Muscle of back (tissue), 11 donors: ENCODE data around the gene CFAP46. TPM values are rescaled to one million over a fixed set of nuclear protein-coding genes. Genes with fewer than 3 reads are reported as not detected.
"Not testable (repeated sequence)": the region's sequence is repeated elsewhere in the genome, so short reads cannot be mapped to it uniquely, and the experiment has no call there.

ENCODE experiments used
- DNase-seq, 3 donors: peaks; one replicate each; pipeline versions ENCODE4 v3.0.0 to v3.0.0-alpha.2; 2013
- polyA plus RNA-seq, 10 donors: library from polyadenylated mRNA; unstranded; fragments of 120-200 nt; gene quantifications; one replicate each; pipeline ENCODE4 v1.2.1, GENCODE V29; 2013; ENCODE audit not compliant: insufficient read length in 10 of 10

The CFAP46 gene
- polyA plus RNA-seq, 10 donors = 0.21 to 0.53 (median 0.44) TPM

- DNase-seq = no peak
Observed at GRCh38 chr10:132792796-132793195, 149.6 kb downstream of the CFAP46 start.

GRCh38 chr10:132792099-132792498 is 150.3 kb downstream of the CFAP46 start:
- DNase-seq = not testable (repeated sequence)

DNA sequence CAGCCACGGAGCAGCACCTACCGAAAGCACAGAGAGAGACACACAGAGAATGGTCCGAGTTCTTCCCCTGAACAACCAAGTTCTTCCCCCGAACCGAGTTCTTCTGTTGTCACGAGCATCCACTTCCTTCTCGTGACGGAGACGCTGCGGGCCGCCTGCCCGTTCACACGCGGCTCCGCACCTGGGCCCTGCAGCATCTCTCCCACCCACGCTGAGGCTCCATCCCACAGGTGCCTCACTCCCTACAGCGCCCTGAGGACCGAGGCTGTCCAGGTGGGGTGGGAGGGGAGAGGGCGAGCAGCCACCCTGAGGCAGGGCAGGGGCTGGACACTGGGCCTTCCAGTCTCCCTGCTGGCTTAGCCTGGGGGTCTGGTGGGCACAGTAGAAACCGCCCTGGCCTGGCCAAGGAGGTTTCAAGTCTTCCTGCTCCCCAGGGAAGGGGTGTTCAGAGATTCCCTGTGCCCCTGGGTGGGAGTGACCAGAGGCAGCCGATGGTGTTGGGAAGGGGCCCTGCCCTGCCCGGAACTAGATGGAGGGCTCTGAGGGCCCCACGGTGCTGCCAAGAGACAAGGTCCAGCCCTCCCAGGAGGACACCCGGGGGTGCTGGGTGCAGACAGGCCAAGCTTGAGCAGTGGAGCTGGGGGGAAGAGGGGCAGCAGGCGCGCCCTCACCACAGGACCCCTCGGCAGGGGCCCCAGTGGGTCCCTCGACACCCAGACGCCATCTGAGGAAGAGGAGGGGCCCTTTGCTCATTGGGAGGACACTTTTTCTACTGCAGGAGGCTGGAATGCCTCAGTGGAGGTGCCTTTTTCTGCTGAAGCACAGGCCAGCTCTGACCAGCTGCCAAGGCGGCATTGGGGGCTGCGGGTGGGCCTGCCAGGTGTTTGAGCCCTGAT is 151.2 kb downstream of the CFAP46 start:
- DNase-seq = no peak

- DNase-seq = no peak
Observed at GRCh38 chr10:132790470-132790869, 151.9 kb downstream of the CFAP46 start.

DNA sequence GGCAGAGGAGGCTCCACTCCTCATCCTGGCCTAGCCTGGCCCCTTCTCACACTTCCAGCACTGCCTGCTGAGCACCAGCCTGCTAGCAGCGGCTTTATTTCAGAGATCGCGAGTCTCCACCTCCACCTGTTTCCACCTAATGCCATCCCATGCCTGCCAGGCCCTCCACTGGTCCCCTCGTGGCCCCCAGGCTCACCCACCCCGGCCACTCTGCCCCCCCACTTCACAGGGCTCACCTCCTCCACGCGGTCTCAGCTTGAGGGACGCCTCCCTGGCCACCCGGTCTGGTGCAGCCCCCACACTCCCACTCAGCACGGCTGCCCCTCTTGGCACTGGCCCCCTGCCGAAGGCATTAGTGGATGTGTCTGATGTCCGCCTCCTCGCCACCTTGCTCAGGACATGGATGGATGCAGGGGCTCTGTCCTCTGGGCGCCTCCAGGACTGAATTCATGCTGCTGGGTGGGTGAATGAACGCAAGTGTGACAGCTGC is 152.7 kb downstream of the CFAP46 start:
- no peak for DNase-seq

- no peak for DNase-seq
Observed at GRCh38 chr10:132788831-132789219, 153.5 kb downstream of the CFAP46 start.

GRCh38 chr10:132788180-132788830 is 154.1 kb downstream of the CFAP46 start:
- DNase-seq = peak in 1 of 3 donors; percentile 28

- DNase-seq = peak in 1 of 3 donors; percentile 40
Observed at GRCh38 chr10:132787495-132788179, 154.7 kb downstream of the CFAP46 start.

GRCh38 chr10:132786884-132787494 is 155.4 kb downstream of the CFAP46 start:
- DNase-seq = no peak

- DNase-seq = no peak
Observed at GRCh38 chr10:132786476-132786883, 155.9 kb downstream of the CFAP46 start.

GRCh38 chr10:132785723-132786475 is 156.5 kb downstream of the CFAP46 start, which contains the start of gene NKX6-2:
Gene NKX6-2, minus strand, starts transcription at chr10:132786147. Its CDS starts 199 bp downstream, at chr10:132785948.
- peak in 1 of 3 donors; percentile 30 for DNase-seq

GRCh38 chr10:132784866-132785722 is 157.3 kb downstream of the CFAP46 start:
- peak in 1 of 3 donors; percentile 35 for DNase-seq

DNA sequence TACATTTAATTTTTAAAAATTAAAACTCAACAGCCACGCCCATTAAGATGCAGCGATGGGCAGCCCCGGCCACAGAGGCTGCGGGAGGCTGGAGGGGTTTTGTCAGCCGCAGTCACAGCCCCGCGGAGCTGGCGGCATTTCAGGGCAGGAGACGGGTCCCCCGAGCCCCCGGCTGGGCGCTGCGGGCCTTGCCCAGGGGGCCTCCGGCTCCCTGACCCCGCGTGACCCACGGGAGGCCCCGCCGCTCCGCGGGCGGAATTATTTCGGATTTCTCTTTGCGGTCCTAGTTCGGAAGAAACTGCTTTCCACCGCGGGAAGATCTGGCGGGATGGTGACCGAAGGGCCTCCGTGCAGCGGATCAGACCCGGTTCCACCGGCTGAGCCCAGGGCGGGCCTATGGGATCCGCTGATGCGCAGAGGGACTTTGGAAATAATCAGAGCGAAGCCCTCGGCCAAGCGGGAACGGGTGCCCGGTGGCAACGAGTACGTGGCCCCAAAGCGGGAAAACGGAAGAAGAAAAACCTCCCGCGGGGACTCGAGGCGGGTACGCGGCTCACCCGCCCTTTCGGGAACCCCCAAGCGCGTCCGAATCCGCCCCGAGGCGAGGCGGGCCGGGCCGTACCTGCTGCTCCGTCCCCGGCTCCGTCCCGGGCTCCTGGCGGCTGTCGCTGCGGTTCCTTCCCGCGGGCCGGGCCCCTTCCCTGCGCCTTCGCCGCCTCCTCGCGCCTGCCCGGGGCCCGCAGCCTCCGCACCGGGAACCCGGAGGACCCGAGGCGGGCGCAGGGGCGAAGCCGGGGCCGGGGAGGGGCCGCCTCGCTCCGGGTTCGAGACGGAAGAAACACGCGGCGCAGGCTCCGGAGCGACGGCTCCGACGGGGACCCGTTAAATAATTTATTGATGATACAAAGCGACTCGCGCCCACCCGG is 158.2 kb downstream of the CFAP46 start:
- no peak for DNase-seq

DNA sequence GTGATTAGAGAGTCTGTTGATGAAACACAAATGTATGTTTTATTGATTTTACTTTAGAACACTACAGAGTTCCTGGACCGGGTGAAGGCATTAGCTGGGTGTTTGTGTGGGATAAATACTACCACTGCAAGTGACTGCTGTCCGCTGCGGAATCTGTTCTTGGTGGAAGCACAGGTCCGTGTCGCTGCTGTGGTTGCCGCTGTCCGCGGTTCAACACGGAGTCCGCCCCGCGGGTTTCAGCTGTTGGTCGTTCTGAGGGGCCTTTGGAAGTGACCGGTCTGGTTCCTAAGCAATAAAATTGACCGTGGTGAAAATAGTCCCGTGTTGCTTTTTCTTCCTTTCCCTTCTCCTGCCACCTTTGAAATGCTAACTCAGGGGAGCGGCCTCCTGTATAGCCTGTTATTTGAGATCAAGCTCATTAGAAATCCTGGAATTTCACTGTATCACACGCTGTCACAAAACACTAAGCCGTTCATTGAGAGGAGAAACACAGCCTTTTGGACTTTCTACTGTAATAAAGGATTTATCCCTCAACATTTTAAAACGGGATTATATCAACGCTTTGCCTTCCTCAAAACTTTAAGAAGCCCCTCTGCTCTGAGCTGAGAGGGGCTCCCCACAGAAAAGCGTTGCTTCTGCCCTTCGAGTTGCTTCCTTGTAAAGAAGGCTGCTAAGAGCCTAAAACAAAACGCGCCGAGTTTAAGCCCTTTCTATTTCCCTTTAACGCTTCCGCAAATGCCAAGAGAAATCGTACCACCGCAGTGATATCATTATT is 159.0 kb downstream of the CFAP46 start:
- no peak for DNase-seq

DNA sequence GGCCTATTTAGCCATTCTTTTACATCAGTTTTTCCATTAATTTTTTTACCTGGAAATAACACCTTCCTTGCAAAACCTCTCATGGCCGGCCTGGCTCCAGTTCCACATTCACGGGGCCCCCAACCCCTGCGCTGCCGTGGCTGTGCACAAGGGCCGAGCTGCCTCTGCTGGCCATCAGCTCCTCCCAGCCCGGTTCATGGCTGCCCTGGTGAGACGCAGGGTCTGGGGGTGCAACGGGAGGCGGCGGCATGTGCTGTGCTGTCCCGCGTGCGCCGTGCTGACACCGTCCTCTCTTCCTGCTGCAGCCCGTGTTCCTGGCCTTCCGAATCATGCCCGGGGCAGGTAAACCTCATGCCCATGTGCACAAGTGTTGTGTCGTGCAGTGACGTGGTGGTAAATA is 160.8 kb downstream of the CFAP46 start:
- no peak for DNase-seq

- no peak for DNase-seq
Observed at GRCh38 chr10:132780356-132780755, 162.0 kb downstream of the CFAP46 start.

GRCh38 chr10:132779549-132780294 is 162.6 kb downstream of the CFAP46 start:
- no peak for DNase-seq
